Fibroblast of upper back skin (primary cell): Measurements from ENCODE around the gene BTAF1.
"Not testable (repeated sequence)": the region's sequence is repeated elsewhere in the genome, so short reads cannot be mapped to it uniquely, and the experiment has no call there.

Experiments used
- DNase-seq: peaks from one replicate; pipeline ENCODE4 v3.0.0-alpha.2; 2013

The BTAF1 gene

DNA sequence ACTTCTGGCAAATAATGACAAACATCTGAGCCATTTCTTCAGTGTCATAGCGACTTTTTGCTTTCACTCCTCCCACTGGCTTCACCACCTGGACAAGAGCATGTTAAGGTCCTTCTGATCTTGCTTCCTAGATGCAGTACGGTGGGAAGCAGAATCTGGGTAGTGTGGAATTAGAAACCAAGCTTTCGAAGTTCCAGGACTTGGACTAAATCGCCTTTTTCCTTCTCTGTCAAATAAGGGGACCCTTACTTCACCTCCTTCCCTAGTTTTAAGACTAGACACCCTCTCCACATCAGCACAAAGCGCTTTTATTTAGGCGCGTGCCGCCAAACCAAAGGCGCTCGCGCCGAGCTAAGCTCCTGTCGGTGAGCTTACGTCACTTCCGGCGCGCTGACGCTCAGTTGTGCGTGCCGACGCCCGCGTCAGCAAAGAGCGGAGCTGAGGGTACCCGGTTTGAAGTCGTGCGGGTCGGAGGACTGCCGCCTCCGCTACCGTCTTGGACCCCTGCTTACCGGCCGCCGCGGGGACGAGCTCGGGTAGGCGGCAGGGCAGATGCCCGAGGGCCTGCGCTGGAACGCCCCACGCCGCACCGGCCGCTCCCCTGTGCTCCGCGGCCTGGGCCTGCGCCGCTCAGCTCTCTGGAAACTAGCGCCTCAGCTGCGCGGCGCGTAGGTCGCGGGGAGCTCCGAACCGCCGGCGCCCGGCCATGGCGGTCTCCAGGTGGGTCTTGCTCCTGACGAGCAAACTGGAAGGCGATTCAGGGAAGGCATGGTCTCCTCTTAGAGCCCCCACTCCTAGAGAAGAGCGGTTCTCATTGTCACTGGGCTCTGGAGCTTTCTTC, at the start of gene BTAF1:
TSS of gene BTAF1 (plus strand) at position 400 of the 841 bp plus-strand sequence. CDS start at position 707, 307 bp downstream.
- DNase-seq, result peak; percentile 91

DNA sequence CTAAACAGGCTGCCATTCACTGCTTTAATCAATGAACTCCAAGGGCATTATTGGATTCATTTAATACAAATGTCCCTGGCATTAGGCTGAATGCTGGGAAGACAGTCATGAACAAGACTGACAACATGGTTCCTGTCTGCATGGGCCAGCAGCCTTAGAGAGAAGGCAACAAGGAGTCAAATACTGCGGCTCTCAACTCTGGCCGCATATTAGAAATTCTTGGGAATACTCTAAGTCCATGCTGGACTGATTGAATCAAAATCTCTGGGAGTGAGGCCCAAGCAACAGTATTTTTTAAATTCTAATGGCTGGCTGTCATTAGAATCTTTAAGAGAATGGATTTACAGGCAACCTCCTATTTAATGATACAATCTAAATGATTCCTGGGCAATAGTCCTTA, 48.4 kb upstream of the BTAF1 start:
- DNase-seq, result no peak

DNA sequence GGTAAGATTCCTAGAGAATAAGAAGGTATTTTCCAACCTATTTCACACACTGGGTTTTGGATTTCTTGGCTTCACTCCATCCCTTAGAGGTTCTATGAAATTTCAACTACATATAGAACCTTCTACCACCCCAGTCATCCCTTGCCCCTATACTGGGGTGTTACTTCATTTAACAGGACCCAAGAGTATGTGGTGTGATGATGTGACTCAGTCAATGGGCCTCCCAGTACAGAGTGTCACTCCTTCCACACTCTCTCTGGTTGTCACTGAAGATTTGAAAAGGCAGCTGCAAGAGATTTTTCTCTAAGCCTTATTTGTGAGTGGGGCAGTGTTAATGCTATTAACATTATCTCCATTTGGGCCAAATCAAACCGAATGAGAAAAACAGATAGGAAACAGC, 47.8 kb upstream of the BTAF1 start:
- no peak for DNase-seq

DNA sequence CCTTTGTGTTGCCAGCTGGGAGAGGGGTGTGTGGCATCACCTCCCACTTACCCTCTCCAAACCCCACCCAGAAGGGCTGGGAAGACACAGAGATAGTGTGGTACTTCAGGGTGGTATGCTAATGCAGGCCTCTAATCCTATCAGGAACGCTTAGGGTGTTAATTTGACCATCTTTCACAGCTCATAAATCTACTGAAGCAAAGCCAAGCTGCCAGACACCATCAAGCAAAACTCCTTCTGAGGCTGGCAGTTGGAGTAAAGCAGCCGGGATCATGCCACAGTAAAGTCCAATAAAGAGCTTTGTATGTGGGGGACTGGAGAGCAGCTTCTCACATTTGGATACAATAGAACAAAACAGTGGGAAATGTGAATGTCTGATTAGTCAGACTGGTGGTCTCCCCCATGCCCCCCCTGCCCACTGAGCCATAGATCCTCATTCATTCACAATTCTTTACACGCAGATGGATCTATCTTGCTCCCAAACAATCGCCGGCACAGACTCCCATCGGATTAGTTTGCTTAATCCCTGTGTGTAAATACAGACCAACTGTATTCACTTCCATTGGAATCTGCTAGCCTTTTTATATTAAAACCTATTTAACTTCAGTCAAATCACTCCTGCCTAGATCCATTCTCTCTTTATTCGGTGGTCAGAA, 43.9 kb upstream of the BTAF1 start:
- no peak for DNase-seq

DNA sequence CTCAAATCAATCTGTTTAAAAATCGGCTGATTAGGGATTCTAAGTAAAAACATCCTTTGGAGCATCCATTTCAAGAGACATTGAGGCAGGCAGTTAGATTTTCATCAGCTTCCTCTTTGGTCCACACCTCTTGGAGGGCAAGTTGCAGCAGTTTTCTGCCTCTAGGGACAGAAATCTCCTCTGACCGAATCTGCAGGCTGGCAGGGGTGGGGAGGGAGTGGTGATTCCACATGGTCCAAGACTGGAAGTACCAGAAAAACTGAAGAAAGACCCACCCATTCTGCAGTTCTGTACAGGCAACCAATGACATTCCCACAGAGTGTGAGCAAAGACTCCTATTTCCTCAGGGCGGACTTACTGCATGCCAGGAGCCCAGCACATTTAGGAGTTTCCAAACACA, 43.3 kb upstream of the BTAF1 start:
- DNase-seq, result no peak

DNA sequence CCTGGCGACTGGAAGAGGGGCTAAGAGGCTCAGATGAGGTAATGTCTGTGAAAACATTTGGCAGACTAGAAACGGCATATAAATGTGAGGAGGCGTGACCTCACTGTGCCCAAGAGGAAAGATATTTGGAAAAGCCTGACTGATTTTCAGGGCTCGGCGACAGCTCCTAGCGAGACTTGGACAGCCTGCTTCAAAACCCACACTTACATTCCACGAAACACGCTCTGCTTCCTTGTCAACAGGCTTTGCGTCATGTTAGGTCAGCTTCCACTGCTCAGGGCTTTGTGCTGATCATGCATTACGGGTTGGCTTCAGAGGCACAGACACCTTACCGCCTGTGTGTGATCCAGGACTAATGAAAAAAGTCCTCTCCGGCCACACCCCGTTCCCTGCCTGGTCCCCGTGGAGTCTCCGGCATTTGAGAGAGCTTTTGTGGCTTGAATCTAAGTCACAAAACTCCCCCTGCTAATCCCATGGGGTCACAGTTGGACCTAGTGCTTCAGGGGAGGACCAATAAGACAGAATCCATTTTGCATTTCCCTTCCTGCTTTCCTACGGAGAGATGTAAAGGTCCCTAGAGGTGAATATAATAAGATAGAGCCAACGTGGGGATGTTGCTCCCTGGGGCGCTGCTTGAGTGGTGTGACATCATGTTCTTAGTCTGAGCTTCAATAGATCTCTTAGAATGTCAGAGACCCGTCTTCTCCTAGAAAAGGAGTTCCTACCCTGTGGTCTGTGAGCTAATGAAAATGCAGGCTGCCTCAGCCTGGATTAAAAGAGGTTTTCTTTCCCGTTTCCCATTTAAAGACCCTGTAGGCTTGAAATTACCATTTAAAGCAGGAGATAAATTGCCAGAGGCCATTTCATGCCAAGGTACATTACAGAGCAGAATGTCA, 39.8 kb upstream of the BTAF1 start:
- peak; percentile 59 for DNase-seq

DNA sequence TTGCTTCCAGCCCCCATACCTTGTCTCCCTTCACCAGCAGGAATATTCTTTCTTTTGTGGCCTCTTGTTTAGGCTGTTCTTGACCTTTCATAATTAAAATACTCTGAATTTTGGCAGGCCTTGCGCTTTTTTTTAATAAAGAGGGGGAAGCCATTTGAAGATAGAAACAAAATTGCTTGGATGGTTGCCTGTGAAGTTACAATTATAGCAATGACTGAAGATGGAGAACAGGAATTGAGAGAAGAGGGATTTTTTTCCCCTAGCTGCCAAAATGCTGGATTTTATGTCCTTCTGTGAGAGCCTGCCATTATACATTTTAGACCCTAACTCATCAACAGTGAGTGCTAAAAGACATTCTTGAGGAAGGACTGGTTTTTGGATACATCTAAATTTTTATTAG, 39.0 kb upstream of the BTAF1 start:
- no peak for DNase-seq

DNA sequence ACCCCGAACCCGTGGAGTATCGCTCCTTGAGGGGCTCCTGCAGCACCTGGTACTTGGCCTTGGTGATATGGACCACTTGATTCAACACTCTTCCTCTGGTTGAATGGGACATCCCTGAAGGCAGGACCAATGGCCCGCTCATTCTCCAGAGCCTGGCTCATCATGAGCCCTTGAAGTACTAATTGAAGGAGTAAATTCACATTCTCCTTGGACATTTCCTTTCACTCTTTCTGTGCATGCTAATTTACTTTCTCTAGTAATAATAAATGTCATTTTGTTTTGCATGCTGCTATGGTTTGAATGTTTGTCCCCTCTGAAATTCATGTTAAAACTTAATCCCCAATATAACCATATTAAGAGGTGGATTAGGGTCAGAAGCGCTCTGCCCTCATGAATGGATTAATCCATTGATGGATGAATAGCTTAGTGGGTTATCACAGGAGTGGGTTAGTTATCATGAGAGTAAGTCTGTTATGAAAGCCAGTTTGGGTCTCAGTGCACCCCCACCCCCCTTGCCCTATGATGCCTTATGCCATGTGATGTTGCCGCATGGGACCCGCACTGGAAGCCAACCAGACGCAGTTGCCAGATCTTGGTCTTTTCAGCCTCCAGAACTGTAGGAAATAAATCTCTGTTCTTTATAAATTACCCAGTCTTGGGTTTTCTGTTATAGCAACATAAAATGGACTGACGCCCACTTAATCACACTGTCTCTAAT, 38.0 kb upstream of the BTAF1 start:
- DNase-seq, result no peak

DNA sequence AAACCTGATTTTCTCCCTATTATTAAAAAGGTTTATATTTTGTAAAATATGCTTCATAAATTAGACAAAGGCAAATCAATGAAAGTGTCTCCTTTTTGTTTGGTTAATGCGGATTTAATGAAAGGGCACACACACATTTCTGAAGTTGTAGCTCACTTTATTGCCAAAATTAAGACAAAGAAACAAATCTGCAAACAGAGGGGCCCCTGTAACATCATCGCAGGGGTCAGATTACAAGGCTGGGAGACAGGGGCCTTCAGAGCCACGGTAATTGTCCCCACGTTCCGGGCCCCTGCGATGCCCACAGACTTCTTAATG, 36.7 kb upstream of the BTAF1 start:
- DNase-seq, result no peak

DNA sequence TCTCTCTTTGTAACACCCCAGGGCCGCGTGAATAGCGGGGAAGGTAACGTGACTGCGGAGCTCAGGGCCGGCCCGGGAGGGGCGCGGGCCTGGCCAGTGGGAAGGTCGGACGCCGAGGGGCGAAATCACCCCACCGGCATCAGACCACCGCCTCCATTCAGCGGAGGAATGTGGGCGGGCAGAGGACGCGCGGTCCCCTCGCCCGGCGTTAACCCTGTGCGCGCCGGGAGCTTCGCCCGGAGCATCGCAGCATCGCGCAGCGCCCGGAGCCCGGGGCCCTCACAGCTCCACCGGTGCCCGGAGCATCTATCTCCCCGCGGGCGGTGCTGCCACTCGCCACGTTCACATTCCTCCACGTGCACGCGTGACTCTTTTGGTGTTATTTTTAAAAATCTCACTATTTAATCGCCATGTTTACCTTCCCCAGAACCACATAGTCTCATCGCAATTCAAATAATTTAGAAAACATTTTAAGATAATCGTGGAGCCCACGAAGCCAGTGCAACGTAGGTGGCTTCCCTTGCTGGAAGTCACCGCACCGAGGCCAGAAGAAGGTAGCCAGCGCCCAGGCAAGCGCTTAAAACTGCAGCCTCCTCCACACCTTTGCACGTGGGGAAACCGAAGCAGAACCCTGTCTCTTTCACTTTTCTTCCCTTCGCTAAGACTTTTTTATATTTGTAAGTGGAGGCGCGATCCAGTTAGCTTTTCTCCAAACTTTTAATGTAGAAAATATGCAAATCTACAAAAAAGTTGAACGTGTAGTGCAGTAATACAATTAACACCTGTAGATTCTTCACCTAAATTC, 36.1 kb upstream of the BTAF1 start:
- DNase-seq, result peak; percentile 48

DNA sequence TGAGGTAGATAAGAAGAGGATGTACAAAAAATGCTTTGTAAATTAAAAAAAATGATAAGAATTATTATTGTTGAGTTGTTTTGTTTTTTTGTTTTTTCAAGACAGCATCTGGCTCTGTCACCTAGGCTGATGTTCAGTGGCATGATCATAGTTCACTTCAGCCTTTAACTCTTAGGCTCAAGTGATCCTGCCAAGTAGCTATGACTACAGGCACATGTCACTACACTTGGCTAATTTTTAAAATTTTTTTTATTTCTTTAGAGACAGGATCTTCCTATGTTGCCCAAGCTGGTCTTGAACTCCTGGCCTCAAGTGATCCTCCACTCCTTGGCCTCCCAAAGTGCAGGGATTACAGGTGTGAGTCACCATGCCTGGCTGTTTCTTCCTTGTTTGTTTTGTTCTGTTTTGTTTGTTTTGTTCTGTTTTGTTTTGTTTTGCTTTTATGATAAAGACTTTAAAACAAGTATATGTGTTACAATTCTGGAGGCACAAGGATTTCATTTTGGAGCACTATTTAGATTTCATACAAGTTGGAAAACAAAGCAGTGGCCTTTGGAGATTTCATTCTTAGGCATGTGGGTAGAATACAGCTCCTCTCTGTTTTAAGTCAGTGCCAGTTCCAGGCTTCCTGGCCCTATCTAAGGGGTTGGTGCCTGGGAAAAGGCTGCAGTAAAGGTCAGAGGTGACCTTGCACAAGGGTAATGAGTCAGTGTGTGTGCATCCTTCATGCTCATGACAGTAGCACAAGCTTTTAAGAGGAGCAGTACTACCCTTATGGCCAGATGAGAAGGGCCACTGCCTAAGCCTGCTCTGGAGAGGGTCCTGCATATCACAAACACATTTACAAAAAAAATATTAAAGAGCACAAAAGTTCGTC, 32.2 kb upstream of the BTAF1 start:
- no peak for DNase-seq

DNA sequence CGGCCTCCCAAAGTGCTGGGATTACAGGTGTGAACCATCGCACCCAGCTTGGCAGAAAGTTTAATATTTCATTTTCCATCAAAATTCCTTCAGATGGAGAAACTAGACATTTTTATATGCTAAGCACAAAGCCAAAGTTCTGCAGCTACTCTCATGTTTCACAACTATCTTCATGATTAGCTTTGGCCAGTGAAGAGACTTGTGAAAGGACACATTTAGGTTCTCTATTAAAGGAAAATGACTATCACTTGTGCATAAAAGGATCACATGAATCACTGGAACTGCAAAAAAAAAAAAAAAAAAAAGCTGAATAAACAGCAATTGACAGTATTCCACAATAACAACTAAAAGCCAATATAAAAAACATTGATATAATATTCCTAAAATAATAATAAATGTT, 30.5 kb upstream of the BTAF1 start:
- no peak for DNase-seq

DNA sequence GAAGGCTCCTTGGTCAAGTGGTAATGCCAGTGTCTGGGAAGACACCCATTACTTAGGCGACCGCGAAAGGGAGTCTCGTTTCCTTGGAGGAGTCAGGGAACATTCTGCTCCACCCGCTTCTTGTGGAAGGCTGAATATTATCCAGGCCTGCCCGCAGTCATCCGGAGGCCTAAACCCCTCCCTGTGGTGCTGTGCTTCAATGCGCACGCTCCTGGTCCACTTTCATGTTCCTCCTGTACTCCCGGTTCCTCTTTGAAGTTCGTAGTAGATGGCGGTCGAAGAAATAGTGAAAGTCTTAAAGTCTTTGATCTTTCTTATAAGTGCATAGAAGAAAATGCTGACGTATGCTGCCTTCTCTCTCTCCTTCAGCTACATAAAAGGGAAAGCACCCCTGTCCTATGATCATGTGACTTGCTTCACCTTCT, 29.3 kb upstream of the BTAF1 start:
- DNase-seq, result not testable (repeated sequence)

DNA sequence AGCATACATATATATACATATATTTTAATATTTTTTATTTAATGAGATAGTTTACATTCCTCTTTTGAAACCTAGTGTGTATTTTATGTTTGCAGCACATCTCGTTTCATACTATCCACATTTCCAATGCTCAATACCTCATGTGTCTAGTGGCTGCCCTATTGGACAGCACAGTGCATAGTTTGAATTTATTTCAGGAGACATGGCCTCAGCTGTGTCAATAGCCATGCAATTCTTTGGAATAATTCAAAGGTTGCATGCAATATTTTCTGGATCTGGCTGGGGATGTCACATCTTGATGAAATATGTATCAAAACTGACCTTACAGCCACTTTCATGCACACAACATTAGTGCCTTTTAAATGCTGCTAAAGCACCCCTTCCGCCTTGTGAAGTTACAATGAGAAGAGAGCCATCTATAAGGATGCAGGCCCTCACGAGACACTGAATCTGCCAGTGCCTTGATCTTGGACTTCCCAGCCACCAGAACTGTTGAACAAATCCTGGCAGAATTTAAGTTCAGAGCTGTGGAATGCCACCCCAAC, 27.3 kb upstream of the BTAF1 start:
- no peak for DNase-seq

DNA sequence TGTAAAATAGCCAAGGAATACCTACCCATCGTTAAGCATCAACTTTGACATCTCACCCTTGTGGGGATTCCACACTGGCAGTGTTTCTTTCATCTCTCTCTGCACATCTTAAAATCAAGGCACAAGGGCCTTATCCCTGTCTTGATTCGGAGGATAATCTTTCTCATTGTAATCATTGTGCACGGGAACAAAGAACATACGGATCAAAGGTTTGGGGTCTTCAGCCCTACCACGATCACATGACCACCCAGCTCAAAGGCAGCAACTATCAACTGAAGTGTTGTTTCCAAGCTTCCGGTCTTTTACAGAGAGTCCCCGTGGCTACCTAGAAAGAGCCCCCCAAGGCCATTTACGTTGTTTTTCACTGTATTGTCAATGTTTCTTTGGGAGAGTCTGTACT, 26.1 kb upstream of the BTAF1 start:
- no peak for DNase-seq

DNA sequence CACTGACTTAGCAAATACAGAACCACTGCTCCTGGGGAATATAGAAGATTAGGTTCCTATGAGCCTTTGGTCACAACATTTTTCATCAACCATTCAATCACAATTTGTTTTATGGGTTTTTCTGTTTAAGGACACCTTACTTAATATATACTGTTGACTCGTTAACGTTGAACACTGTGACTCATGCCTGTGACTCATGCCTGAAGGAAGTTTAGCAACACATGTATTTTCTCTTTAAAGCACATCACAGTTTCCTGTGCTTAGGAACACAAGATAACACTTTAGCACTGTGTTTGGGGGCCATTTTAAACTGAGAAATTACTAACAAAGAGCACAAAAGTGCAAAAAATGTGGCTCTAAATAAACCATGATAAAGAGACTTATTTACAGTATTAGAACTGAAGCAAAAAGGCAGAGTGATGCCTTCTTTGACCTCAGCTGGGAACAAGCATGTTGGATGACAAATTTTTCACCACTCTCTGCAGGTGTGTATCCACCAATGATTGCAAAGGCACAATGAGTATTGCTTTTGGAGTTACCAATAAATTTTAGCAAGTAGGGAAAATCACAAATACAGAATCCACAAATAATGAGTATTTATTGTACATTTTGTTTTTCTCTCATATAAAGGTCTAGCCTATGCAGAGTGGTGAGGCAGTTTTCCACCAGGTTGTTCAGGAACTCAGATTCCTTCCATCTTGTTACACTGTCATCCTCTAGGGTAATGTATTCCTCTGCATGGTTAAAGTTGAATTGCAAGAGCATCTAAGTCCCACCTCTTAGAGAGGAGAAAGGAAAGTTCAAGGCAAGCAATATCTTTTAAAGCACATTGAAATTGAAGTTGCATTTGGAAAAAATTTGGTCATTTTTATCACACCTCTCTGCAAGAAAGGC, 21.5 kb upstream of the BTAF1 start:
- DNase-seq, result peak; percentile 86

DNA sequence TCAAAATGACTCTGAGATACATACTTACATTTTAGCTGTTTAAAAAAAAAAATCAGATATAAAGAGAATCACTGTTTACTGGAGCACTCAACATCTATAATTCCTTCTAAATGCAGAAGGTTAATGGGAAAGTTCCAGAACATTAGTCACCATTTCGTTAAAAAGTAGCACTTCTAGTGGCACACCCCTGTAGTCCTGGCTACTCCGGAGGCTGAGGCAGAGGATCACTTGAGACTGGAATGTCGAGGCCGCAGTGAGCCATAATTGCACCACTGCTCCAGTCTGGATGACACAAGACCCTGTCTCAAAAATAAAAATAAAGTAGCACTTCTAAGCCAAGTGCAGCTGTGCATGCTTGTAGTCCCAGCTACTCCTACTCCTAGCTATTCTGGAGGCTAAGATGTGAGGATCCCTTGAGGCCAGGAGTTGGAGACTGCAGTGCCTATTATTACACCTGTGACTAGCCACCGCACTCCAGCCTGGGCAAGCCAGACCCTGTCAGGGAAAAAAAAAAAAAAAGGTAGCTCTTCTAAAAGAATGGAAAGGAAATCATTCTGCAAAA, 16.5 kb upstream of the BTAF1 start:
- no peak for DNase-seq

DNA sequence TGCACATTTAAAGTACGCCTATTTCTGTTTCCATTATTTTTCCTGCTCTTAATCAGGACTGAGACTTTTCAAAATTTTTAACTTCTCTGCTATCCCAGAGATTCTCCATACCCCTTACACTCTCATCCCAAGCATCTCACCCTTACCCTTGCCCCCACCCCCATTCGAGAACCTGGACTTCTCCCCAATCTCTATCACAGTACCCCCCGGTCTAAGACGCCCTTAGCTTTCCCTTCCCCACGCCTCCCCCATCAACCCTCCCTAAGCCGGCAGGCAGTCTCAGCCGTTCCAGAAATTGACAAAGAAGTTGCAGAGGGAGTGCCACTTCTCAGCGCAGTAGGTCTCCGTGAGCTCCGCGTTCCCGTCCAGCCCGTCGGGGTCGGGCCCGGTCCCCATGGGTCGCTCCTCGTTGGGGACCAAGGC, 15.6 kb upstream of the BTAF1 start:
- DNase-seq, result no peak
